Motor neuron (in vitro differentiated cells): ENCODE results near the gene SYNE1. TPM values are rescaled to one million over a fixed set of nuclear protein-coding genes. Genes with fewer than 3 reads are reported as not detected.
A peak's percentile ranks its signal among the peaks of the same experiment; 100 is the strongest.

Experiments used
- ATAC-seq, 8 experiments: fragments of 200-7000 bp; cut with Tn5 transposase; replicated peaks in 6 of 8; 2 replicates each; pipeline ENCODE4 v1.8.0; 2021; ENCODE audit warnings: mild to moderate bottlenecking in 8 of 8, moderate library complexity in 8 of 8
- H3K27ac ChIP-seq, 2 donors: fragments of 250-450 bp; sonication (Bioruptor Pico); 2 replicates each; pipeline ENCODE4 v1.9.0; 2021; ENCODE audit warnings: antibody characterized with exemption in 2 of 2, mild to moderate bottlenecking in 2 of 2, moderate library complexity in 1 of 2
- H3K4me1 ChIP-seq, 2 donors: fragments of 250-450 bp; sonication (Bioruptor Pico); replicated peaks in 1 of 2; 2 replicates each; pipeline ENCODE4 v1.6.1; 2021; ENCODE audit warnings: antibody characterized with exemption in 2 of 2, mild to moderate bottlenecking in 2 of 2, moderate library complexity in 1 of 2
- H3K4me3 ChIP-seq, 5 donors: fragments of 250-450 bp; sonication (Bioruptor Pico); 2 replicates each; pipeline ENCODE4 v1.9.0; 2021; ENCODE audit warnings: antibody characterized with exemption in 5 of 5, mild to moderate bottlenecking in 5 of 5, moderate library complexity in 4 of 5
- WGBS, 10 experiments: fragments of 450-650 bp; shearing (Covaris generic); methylation state at CpG; one replicate each; pipeline ENCODE4 v1.0.0; 2022; 5-methylcytosine and 5-hydroxymethylcytosine counted together
- in situ Hi-C, 9 experiments: fragments of 400-800 bp; cut with MboI; loops; one replicate each; pipeline ENCODE4 v1.15.0; 2021; ENCODE audit warnings: low sequenced_read_pairs in 9 of 9, low pct_unique_long_range_greater_than_20kb in 2 of 9; ENCODE audit not compliant: unreplicated experiment in 9 of 9
- total RNA-seq, 8 experiments: library from RNA; unstranded; fragments of 300-600 nt; gene quantifications; 2 replicates each; pipeline versions ENCODE4 v1.2.3 to v1.2.4, GENCODE V29; 2022

Gene SYNE1
- total RNA-seq, 8 experiments from 2014 or later, result 13.2 to 160 (median 45.7) TPM

DNA sequence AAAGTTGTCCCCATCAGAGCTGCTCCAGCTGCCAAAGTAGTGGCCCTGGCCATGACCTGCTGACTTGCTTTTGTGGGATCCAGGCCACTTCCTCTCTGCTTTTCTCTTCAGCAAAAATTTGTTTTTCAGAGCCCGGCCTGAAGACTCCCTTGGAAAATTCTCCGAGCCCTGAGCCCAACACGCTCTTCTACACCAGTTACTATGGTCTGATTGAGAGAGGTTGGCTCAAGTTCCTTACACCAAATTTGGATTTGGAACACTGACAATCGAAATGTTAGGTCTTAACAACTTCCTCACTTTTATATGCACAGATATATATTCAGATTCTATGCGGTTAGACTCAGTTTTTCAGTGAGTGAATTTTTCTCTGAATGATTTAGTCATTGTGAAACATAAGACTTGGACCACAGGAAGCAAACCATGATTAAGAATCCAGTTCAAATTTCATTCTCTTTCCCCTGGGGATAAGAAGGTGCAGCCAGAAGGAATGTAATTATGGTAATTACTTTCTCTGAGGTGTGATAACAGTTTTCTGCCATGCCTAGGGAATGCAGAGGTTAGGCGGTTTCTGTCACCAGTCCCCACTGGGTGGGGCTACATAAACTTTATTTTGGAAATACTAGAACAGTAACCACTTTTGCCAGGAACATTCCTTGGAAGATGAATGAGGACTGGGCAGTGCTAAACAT lies 365.2 kb downstream of the SYNE1 start:
- H3K27ac ChIP-seq, result no peak overlapping the region
- no peak overlapping the region for H3K4me3 ChIP-seq
- peak in 3 of 8 experiments; percentile 37 to 73 (median 70) for ATAC-seq
- no peaks in the 10 kb centered on the region for H3K4me1 ChIP-seq
- WGBS, 10 experiments, result 0 to 91% (median 70%) methylated on average over 1 to 6 of the region's 6 CpGs
- in situ Hi-C loops, result loop anchor here in 3 of 9 experiments (25.0 kb wide), 4 partner anchors 135 to 835 kb away; no protein-coding TSS in a partner anchor

DNA sequence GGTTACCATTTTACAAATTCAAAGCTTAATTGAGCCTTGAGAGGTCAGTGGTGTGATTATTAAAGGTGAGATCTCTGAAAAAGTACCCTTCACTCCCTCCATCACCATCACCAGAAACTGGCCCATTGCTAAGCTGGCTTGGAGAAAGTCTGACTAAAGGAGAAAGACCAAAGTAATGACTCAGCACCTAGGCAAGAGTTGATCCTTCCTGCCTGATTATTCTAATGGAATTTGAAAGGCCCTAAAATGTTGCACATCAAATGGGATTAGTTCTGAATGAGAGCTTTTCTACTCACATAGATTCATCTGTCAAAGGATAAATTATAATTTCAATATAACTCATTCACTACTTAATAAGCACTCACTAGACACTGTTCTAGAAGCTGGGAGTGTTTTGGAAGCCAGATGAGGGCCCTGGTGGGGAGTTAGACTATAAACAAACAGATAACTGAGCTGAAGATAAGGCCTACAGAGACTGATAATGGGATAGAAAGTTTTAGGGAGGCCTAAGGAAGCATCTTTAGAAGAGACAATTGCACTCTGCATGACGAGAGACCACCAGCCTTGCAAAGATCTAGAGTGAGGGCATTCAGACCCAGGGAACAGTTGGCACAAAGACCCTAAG lies 366.7 kb downstream of the SYNE1 start:
- no peak for ATAC-seq
- H3K4me3 ChIP-seq, result no peak overlapping the region
- H3K27ac ChIP-seq, result no peak overlapping the region
- in situ Hi-C loops, result loop anchor here in 3 of 9 experiments (25.0 kb wide), 4 partner anchors 133 to 833 kb away; no protein-coding TSS in a partner anchor
- 83 to 100% (median 90%) methylated on average over 1 of the region's 1 CpG; no CpG with 5 or more reads in 7 of the 10 experiments for WGBS, 10 experiments
- no peaks in the 10 kb centered on the region for H3K4me1 ChIP-seq

DNA sequence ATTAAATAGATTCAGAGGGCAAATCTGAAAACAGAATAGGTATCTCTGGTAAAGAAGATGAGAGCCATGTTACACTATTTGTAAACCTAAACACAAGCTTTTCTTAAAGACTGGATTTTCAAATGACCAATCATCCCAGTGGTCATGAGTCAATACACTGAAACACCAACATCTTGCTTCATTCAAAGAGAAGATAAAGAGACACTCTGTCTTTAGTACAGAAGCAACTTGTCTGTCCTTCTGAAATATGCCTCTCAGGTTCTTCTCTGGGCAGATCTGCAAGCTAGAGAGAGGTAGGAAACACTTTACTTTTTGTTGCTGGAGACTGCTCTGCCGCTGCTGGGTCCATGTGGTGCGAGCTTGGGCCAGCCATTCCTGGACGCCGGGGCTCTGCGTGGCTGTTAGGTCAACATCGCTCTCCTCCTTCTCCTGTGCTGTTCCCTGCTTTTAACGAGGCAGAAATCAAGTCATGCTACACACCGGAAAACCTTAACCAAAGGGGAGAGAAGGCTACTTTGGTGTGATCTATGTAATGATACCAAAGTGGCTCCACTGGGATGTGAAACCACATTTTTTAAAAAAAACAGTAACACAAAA lies 368.2 kb downstream of the SYNE1 start:
- in situ Hi-C loops, result loop anchor here in 3 of 9 experiments (25.0 kb wide), 4 partner anchors 132 to 832 kb away; no protein-coding TSS in a partner anchor
- H3K4me1 ChIP-seq, result no peaks in the 10 kb centered on the region
- ATAC-seq, result no peak
- WGBS, 10 experiments, result 86 to 100% (median 96%) methylated on average over 1 to 7 of the region's 8 CpGs; no CpG with 5 or more reads in 4 of the 10 experiments
- no peak overlapping the region for H3K27ac ChIP-seq
- H3K4me3 ChIP-seq, result no peak overlapping the region

DNA sequence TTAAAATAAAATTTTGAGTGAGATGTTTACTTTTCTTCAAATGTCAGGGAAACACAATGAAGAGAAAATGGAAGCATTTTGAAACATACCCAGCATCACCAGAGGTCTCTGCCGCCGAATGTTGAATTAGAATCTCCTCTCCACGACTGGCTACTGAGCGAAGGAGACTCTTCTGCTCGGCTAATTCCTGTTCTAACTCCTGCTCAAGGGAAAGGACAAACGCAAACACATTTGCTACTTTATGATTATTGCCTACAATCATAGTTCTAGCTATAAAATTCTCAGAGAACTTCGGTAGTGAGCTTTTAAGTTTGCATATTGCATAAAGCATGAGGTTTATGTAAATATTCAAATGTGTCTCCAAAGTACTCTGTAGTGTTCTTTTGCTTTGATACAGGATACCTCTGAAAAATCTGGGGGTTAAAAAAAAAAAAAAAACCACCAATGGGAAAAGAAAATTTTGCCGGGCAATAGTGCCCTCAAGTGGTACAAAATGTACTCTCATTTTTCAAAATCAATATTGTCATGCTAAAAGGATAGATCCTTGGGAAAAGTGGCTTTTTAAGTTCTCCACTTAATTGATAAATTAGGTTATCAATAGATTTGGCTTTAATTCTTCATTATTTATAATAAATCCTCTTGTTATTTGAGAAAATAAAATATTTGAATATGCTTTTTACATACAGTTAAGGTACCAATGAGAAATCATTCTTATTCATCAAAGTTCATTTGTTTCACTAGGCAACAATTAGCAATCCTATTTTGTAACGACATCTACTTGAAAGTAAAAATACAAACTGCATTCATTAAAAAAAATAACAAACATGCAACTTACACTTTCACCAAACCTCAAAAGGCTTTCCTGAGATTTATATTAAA lies 369.0 kb downstream of the SYNE1 start:
- Histone ChIP-seq H3K4me3 (no peak overlapping the region), H3K4me1 (no peaks in the 10 kb centered on the region), H3K27ac (no peak overlapping the region)
- ATAC-seq, result peak in 3 of 8 experiments; percentile 42 to 96 (median 49)
- in situ Hi-C loops, result loop anchor here in 3 of 9 experiments (25.0 kb wide), 4 partner anchors 131 to 831 kb away; no protein-coding TSS in a partner anchor
- 4 to 54% (median 30%) methylated on average over 3 to 9 of the region's 9 CpGs for WGBS, 10 experiments

DNA sequence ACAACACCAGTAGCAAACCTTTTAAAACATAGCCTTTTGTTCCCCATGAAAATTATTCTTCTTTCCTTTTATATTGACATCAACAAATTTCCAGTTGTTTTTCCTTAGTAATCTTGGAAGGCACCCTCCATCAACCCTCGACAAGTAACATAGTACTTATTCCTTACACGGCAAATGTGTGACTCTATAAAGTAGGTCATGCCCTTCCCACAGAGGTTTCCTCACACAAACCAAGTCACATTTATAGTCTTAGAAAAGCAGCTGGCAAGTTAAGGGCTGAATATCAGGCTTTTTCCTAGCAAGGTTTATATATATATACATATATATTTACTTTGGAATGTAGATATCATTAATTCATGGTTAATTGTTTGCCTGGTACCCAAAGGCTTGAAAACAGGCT lies 371.5 kb downstream of the SYNE1 start:
- in situ Hi-C loops, result loop anchor here in 3 of 9 experiments (25.0 kb wide), 4 partner anchors 128 to 828 kb away; no protein-coding TSS in a partner anchor
- ATAC-seq, result no peak
- no peak overlapping the region for H3K27ac ChIP-seq
- WGBS, 10 experiments, result 11 to 93% (median 72%) methylated on average over 1 to 2 of the region's 2 CpGs
- no peak overlapping the region for H3K4me3 ChIP-seq
- no peaks in the 10 kb centered on the region for H3K4me1 ChIP-seq

DNA sequence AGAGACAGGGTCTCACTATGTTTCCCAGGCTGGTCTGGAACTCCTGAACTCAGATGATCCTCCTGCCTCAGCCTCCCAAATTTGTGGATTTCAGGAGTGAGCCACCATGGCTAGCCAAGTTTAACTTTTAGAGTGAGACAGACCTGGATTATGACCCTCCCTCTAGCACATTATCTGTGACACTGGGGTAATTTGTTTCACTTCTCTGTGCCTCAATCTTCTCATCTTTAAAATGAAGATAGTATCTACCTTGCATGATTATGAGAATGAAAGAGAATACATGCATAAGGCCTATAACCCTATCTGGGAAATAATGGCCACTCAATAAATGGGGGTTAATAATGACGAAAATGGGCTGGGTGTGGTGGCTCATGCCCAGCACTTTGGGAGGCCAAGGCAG lies 373.6 kb downstream of the SYNE1 start:
- 0 to 100% (median 100%) methylated on average over 1 of the region's 1 CpG; no CpG with 5 or more reads in 4 of the 10 experiments for WGBS, 10 experiments

DNA sequence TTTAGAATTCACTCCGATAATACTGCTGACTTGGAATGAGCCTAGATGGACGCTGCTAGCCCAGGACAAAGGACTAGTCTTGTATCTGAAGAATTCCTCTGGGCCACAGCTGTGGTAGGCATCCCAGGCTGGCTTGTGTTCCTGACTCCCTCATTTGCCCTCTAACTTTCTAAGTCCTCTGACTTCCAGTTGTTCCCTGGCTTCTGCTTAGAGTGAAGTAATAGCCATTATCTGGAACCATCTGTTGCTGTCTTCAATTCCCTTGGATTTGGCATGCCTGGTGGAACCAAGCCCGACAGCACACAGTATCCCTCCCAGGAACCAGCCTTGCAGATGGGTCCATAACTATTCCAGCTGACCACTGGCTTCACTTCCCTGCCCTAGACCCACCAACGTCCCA lies 376.0 kb downstream of the SYNE1 start:
- Histone ChIP-seq H3K4me3 (no peak overlapping the region), H3K27ac (no peak overlapping the region), H3K4me1 (no peaks in the 10 kb centered on the region)
- in situ Hi-C loops, result loop anchor here in 3 of 9 experiments (25.0 kb wide), 4 partner anchors 124 to 824 kb away; no protein-coding TSS in a partner anchor
- 20 to 100% (median 70%) methylated on average over 1 to 4 of the region's 4 CpGs; no CpG with 5 or more reads in 2 of the 10 experiments for WGBS, 10 experiments
- ATAC-seq, result no peak

More for the DNA sequence above, 373.6 kb downstream of the SYNE1 start:
- no peak overlapping the region for H3K27ac ChIP-seq
- in situ Hi-C loops, result loop anchor here in 3 of 9 experiments (25.0 kb wide), 4 partner anchors 126 to 826 kb away; no protein-coding TSS in a partner anchor
- no peaks in the 10 kb centered on the region for H3K4me1 ChIP-seq
- no peak for ATAC-seq
- no peak overlapping the region for H3K4me3 ChIP-seq

DNA sequence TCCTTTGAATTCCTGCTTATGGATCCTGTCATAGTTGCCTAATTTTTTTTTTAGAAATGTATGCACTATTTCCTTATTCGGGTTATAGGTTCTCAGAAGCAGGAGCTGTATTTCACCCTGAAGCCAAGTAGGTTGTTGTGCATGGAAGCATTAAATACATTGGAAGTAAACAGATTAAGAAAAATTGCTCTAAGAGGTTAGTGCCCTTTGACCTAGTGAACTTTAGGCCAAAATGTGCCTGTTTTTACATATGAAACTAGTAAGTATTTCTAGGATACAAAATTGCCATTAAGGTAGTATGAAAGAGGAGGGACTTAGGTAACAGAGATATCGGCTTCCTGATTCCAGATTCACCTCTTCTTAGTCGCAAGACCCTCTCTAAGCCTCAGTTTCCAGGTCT lies 377.9 kb downstream of the SYNE1 start:
- in situ Hi-C loops, result loop anchor here in 3 of 9 experiments (25.0 kb wide), 4 partner anchors 122 to 822 kb away; no protein-coding TSS in a partner anchor
- 58 to 100% (median 87%) methylated on average over 1 to 3 of the region's 3 CpGs for WGBS, 10 experiments
- no peak overlapping the region for H3K27ac ChIP-seq

DNA sequence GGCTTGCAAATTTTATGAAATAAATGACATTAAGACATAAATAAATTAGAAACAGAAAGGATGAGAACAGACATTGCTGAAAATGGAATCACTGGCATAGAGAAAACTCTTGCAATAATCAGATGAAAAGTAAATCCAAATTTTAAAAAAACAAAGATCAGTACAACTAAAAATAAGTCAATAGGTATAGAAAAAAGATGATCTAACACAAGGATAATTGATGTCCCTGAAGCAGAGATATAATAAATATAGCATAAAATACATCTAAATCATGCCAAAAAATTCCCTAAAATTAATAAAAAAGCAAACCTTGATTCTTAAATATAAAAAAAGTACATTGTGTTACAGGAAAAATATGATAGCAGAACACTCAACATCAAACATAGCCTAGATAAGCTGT lies 379.6 kb downstream of the SYNE1 start:
- no peak for ATAC-seq
- H3K4me3 ChIP-seq, result no peak overlapping the region
- in situ Hi-C loops, result loop anchor here in 3 of 9 experiments (25.0 kb wide), 4 partner anchors 120 to 820 kb away; no protein-coding TSS in a partner anchor
- no peaks in the 10 kb centered on the region for H3K4me1 ChIP-seq
- no peak overlapping the region for H3K27ac ChIP-seq

More for the DNA sequence above, 377.9 kb downstream of the SYNE1 start:
- ATAC-seq, result no peak
- no peaks in the 10 kb centered on the region for H3K4me1 ChIP-seq
- H3K4me3 ChIP-seq, result no peak overlapping the region

DNA sequence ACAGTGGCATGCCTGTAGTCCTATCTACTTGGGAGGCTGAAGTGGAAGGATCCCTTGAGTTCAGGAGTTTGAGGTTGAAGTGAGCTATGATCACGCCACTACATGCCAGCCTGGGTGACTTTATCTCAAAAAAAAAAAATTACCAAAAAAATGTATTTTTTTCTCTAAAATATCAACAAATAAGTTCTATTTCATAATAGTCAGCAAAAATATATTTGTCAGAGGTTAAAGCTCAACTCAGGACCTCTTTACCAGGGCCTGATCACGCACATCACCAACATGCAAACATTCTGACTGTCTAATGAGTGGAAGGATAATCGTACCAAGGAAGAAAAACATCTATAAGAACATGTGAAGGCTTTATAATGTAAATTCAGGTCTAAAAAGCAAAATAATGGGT lies 387.0 kb downstream of the SYNE1 start:
- WGBS, 10 experiments, result 88 to 100% (median 100%) methylated on average over 1 to 3 of the region's 3 CpGs; no CpG with 5 or more reads in 1 of the 10 experiments
- H3K27ac ChIP-seq, result no peak overlapping the region
- H3K4me1 ChIP-seq, result peaks cover 0 to 10% of the 10 kb centered on the region in 2 donors
- in situ Hi-C loops, result loop anchor here in 3 of 9 experiments (25.0 kb wide), 4 partner anchors 113 to 813 kb away; no protein-coding TSS in a partner anchor
- no peak overlapping the region for H3K4me3 ChIP-seq
- no peak for ATAC-seq

DNA sequence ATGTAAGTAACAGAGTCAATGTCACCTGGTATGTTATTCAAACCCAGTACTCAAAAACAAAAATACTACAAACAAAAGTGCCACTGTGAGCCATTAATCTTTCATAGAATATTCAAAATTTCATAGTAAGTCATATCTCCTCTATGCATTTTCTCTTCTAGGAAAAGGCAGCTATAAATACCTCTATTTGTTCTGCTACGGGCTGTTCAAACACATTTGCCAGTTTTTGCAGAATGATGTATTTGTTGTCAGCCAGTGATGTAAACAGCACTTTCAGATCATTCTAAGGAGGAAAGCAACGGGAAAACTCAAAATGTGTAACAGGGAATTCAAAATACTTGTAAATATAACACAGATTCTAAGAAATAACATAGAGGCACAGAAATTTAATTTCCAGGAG lies 388.2 kb downstream of the SYNE1 start:
- in situ Hi-C loops, result no loop called here
- ATAC-seq, result peak in 1 of 8 experiments; percentile 66
- no peak overlapping the region for H3K4me3 ChIP-seq
- peaks cover 0 to 15% of the 10 kb centered on the region in 2 donors for H3K4me1 ChIP-seq
- 0 to 96% (median 53%) methylated on average over 1 to 2 of the region's 2 CpGs for WGBS, 10 experiments
- no peak overlapping the region for H3K27ac ChIP-seq
